ENCODE data around the gene SH2D1A.

Gene SH2D1A

GRCh38 chrX:124415115-124415800 lies 68.9 kb downstream of the SH2D1A start:
- DNase-seq (ENCODE audit: low read depth, low spot score) = no peak

- DNase-seq (ENCODE audit: low read depth, low spot score) = no peak
Measured at GRCh38 chrX:124421898-124422655, 75.7 kb downstream of the SH2D1A start.

Data from activated naive CD8-positive, alpha-beta T cell treated with anti-CD3 and anti-CD28 coated beads, Interleukin-2, amount 50 U/mL, for 16 hours (primary cell).